GM19467 (cell line): Measurements from ENCODE around the gene NF2.

ENCODE experiments used
- ATAC-seq: cut with Tn5 transposase; IDR thresholded peaks from one replicate; pipeline ENCODE4 v1.9.1; 2021; ENCODE audit warnings: mild to moderate bottlenecking, moderate library complexity; ENCODE audit not compliant: unreplicated experiment

The NF2 gene

DNA sequence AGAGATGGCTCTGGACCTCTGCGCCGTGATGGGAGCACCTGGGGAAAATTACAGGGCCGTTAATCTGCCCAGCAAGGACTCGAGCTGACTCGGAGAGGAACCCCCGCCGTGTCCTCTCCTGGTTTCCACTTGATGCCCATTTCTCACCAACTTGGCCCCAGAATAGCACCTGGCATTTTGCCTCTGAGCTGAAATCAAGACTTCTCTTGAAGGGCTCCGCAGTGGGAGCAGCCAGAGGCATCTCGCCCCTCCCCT lies 97.4 kb downstream of the NF2 start:
- ATAC-seq: no peak

DNA sequence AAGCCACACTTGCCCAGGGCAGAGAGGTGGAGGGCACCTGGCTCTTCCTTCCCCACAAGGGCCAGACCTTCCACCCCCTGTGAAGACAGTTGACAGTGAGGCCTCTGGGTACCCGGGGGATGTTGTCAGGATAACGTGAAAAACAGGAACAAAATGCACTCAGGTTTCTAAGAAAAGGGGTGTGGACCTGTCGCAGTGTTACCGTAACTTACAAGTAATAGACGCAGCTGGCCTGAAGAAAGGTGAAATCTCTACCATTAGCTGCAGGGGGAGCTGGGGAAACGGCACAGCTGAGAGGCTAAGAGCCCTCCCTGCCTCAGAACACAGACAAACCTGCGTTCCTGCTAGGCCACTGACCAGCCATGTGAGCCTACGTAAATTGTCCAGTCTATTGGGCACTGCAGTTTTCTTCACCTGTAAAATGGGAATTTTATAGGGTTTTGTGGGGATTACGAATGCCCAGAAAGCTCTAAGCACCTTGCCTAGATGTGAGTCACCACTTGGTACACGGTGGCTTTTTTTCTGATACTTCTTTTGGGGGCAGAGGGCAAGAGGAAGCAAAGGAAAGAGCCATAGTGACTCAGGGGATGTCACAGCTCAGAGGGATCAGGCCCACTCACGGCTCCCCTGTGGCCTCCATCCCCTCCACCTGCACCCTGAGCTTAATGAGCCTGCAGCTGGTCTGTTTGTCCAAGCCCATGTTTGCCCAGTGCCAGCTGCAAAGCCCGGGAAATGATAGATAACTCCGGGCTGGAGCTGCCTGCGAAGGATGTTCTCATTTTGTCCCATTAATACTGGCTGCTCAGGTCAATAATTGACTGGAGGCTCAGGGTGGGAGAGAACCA lies 97.9 kb downstream of the NF2 start:
- no peak for ATAC-seq

DNA sequence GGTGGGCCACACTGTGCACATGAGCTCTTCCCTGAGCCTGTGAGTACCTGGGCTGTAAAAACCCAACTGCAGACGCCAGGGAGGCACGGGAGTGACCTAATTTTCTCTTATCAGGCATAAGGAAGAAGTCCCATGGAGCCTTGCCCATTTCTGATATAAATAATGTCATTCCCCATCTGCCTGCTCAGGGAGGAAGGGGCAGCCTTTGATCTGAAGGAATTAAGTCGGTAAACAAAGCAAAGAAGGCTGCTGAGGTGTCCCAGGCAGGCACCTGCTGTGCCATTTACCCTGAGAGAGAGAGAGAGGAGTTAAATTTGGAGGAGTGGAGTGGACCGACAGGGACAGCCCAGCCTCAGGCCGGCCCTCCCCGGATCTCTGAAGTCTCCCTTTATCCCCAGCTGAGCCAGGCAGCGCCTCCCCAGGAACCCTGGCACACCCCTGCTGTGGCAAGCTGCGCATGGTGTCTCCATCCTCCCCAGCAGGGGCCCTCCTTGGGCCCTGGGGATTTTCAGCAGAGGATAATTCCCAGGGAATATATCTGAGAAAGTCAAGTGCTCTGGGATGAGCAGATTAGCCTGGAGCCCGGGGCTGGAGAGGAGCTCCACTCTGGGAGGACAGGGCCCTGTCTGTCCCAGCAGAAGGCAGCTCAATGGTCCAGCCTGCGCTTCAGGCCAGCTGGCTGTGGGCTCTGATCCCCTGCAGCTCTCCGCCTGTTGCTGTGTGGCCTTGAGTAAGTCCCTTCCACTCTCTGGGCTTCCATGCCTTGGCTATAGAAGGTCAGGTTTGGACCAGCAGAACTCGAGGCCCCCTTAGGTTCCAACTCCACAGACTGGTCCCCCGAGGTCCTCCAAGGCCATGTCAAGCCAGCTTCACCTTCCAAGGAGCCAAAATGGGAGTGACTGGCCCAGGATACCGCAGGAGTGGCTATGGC lies 98.8 kb downstream of the NF2 start:
- no peak for ATAC-seq

GRCh38 chr22:29702931-29703501 lies 99.6 kb downstream of the NF2 start:
- ATAC-seq: no peak

GRCh38 chr22:29703569-29704195 lies 100.2 kb downstream of the NF2 start:
- no peak for ATAC-seq

GRCh38 chr22:29704528-29705285 lies 101.3 kb downstream of the NF2 start:
- no peak for ATAC-seq

DNA sequence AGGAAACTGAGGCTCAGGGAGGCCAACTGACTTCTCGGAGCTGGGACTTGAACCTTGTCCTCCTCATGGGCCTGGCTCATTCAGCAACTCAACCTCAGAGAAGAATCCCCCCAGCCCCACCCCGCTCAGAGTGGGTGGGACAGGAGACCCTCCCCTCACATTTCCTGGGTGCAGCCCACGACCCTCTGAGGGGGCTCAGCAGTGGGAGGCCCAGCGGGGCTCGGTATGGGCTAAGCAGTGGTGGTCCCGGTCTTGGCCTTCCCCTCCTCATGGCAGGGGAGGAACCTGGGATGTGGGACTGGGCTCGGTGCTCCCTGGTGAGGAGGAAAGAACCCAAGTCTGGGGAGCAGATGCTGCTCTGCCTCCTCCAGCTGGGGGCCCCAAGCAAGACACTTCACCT lies 102.2 kb downstream of the NF2 start:
- ATAC-seq: no peak

GRCh38 chr22:29706486-29706885 lies 103.1 kb downstream of the NF2 start:
- ATAC-seq: no peak

DNA sequence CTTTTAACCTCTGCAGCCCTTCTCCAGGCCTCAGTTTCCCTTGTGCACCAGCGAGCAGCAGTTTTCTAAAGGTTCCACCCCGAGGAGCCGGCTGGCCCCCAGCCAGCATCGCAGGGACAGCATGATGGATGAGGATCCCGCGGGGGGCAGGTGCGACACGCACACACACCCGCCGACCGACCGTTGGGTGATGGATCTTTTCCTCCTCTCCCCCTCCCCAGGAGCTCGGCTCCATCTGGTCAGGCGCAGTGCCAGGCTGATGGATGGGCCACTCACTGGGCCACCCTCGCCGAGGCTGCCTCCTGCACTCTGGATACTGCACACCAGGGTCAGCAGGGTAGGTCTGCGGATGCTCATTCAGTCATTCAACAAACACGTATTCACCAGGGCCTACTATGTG lies 103.6 kb downstream of the NF2 start:
- ATAC-seq: no peak

DNA sequence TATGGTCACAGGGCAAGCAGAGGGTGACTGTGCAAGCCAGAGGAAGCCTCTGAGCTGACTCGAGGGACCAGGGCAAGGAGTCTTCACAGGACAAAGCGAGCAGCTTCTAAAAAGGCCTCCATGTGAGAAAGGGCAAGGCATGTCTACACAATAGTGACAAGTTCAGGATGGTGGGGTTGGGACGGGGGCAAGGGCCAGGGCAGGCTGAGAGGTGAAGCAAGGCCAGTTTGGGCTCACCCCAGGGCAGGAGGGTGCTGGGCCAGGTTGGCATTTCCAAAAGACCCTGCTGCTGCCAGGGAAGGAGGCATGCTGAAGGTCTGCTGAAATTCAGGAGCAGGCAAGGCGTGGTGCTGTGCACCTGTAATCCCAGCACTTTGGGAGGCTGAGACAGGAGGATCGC lies 104.0 kb downstream of the NF2 start:
- ATAC-seq: no peak

GRCh38 chr22:29710193-29710592 lies 106.8 kb downstream of the NF2 start:
- no peak for ATAC-seq

DNA sequence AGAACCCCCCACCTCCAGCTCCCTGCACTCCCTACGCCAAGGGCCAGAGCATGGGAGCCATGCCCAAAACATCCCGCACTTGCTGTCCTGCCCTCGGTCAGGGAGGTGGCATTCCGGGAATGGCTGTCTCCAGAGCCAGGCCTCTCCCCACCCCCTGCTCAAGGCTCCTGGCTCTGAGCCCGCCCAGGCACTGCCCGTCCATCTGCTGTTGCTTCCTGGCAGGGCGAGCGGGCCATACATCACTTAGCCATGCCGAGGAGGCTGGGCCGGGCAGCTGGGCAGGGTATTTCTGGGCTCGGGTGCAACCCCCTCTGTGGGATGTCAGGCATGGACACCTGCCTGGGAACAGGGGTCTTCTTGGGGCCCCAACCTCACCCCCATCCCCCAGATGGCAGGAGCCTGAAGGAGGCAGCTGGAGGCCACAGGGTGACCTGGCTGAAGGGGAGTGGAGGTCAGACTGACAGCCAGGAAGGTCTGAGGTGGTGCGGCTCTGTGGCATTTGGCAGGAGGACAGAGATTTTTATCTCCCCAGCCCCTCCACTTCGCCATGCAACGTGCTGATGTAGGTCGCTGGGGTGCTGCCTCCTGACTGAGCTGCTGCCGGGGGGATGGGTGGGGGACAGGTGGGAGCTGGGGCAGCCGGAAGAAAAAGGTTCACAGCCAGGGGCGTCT lies 107.6 kb downstream of the NF2 start:
- no peak for ATAC-seq

GRCh38 chr22:29712119-29712518 lies 108.7 kb downstream of the NF2 start:
- ATAC-seq: no peak

DNA sequence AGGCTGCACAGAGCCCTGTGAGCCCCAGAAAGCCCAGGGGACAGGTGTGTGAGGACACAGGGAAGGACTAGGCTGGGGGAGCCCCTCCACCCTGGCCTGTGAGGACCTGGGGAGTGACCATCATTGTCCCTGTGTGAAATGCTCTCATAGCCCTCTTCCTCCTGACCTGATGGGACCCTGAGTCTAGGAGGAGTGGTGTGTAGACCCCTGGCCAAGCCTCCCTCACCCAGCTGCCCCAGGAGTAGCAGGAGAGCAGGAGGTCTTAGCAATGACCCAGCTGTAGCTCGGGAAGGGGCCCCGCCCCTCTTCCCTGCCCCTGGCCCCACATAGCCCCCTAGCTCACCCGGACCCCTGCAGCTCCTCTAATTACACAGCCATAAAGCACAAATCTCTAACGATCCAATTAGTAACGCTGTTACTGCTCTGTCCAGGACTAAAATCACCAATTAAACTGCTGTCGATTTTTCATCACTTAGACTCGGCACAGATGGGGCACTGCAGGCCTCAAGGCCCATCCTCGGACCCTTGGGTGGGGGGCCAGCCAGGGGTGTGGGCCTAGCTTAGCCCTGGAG lies 109.8 kb downstream of the NF2 start:
- ATAC-seq: no peak

GRCh38 chr22:29715240-29715639 lies 111.8 kb downstream of the NF2 start:
- no peak for ATAC-seq

DNA sequence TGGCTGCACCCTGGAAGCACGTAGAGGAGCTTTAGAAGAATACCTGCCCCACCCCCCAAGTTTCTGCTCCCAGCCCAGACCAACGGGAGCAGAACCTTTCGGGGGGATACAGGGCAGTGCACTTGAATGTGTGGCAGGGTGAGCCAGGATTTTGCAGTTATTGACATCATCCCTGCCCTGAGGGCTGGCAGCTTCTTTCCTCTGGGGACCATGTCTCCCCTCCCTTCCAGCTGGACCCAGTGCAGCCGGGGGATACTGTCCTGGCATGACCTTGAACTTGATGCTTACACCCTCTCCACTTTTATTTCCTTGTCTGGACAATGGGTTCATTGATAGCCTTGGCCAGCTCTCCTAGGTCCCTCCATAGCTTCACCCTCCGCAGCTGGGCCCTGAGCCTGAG lies 112.3 kb downstream of the NF2 start:
- ATAC-seq: no peak

DNA sequence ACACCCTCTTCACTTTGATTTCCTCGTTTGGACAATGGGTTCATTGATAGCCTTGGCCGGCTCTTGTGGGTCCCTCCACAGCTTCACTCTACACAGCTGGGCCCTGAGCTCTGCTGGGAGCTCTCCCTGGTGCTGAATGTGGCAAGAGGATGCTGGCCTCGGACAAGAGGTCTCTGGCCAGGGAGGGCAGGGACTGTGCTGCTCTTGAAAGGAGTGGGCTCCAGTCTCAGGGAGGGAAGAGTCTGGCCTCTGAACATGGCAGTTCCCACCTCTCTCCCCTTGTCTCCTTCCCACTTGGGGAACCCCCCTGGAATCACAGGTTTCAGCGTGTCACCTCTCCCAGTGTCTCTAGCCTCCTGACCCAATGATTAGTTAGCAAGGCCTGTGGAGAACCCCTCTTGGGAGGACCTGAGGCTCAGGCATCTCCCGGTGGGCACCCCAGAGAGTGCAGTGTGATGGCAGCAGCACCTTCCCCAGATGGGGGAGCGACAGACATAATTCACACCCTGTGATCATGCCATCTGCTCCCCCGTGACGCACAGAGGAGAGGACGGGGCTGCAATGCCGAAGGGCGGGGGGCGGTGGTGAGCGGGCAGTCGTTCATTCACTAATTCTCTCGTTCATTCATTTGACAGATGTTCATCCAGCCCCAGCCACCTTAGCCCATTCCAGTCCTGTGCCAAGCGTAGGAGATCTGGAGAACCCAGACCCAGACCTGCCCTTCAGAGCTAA lies 113.5 kb downstream of the NF2 start:
- ATAC-seq: no peak

GRCh38 chr22:29717789-29718188 lies 114.4 kb downstream of the NF2 start:
- no peak for ATAC-seq
